GM21528 (cell line): ENCODE measurements around the gene HNRNPU.

Experiments used
- ATAC-seq: cut with Tn5 transposase; IDR thresholded peaks from one replicate; pipeline ENCODE4 v1.9.1; 2021; ENCODE audit warnings: mild to moderate bottlenecking, moderate library complexity; ENCODE audit not compliant: unreplicated experiment, low FRiP score

Gene HNRNPU

DNA sequence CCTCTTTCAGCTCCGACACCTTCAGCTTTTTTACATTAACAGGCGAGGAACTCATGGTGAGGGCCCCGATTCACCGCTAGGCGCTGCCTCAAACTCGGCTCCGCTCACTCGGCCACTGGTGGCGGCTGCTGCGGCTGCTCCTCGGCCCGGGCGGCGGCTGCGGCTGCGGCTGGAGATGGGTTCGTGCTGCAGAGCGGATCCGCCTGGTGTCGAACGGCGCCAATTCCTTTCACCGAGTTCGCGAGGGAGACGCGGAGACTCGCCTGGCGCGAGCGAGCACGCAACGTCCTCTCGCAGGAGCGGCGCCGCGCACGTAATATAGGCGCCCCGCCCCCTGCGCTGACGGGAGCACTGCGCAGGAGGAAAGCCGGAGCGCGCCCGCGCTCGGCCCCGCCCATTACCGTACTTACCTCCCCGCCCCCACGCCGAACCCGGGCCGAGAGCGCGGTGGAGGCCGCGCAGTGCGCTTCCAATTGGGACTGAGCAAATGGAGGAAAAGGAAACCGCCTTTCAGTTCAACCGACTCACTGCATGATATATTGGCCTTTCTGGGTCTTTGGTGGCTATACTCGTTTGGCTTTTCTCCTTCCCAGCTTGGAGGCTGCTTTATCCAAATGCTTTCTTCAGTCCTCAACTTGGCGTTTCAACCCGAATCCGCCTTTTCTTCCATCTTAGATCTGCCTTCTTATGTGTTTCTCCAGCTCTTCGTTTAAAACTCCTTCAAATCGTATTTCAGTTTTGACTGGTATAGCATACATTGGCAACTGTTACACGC is at the start of gene HNRNPU:
Gene HNRNPU, minus strand, starts transcription at position 291 of the 775 bp plus-strand sequence. Its CDS starts 236 bp downstream, at position 55.
- ATAC-seq: peak; percentile 61

DNA sequence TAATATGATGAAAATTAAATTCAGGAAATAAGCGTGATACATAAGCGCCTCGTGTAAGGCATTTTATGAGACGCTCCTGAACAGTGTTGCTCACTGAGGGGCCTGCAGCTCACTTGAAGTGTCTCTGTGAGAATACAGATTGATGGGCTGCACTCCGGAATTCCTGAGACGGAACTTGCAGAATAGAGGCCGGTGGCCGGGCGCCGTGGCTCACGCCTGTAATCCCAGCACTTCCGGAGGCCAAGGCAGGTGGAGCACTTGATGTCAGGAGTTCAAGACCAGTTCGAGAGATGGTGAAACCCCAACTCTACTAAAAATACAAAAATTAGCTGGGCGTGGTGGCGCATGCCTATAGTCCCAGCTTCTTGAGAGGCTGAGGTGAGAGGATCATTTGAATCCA is 49.5 kb upstream of the HNRNPU start:
- no peak for ATAC-seq

DNA sequence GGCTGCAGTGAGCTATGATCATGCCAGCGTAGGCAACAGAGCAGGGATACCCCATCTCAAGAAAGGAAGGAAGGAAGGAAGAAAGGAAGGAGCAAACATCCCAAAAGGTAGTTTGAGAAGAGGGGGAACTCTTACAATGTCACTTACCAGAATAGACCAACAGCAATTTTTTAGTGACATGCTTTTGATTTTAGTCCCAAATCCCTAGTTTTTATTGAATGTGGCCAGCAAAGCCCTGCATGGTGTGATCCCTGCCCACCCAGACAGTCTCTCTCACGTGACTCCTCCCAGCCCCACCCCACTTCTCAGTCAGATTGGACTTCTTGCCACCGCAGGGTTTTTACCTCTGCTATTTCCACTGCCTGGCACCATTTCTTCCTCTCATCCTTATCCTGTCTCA is 39.8 kb upstream of the HNRNPU start:
- no peak for ATAC-seq

DNA sequence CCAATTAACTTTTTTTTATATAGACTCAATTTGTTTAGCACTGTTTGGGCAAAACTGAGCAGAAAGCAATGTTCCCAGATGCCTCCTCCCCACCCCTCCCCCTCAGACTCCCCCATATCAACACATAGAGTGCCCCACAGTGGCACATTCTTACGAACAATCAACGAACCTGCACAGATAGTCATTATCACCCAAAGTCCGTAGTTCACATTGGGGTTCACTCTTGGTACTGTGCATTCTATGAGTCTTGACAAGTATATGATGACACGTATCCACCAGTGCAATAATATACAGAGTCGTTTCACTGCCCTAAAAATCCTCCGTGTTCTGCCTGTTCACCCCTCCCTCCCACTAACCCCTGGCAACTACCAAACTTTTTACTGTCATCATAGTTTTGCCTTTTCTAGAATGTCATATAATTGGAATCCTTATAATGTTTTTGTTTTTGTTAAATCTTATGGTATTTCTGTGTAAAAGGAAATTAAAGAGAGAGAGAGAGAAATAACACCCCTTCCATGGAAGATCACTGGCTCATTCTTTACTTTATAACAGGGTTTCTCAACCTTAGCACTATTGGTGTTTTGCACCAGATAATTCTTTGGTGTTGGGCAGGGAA is 37.2 kb upstream of the HNRNPU start:
- ATAC-seq: no peak

DNA sequence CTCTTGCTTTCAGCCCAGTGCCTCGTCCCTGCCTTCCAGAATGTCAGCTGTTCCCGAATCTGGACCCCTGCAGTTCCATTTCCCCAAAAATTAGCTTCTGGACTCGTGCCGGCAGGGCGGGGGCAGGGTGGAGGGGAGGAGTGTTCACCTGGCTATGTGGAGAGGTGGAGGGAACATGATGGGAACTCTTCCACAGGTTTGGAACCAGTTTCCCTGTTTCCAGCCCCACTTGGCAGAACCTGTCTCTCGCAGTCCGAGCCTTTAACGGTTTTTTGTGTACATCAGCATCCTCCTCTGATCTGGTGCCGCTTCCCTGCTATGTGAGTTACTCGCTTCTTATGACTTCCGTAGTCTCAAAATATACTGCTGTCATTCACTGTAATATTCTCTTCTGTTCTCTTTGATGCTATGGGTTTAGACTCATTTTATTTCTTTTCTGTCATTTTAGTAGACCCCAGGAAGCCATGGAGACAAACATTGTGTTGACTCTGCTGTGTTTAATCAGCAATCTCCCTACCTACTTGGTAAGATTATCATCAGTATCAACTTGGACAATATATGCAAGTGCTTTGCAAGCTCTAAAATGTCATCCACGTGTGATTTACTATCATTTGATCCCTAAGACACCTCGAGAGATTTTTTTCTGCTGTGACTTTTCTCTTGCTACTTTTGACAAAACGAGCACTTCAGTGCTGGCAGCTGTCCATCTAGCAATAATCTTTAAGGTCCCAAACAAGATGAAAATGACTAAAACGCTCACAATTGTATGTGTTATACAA is 33.3 kb upstream of the HNRNPU start:
- no peak for ATAC-seq

DNA sequence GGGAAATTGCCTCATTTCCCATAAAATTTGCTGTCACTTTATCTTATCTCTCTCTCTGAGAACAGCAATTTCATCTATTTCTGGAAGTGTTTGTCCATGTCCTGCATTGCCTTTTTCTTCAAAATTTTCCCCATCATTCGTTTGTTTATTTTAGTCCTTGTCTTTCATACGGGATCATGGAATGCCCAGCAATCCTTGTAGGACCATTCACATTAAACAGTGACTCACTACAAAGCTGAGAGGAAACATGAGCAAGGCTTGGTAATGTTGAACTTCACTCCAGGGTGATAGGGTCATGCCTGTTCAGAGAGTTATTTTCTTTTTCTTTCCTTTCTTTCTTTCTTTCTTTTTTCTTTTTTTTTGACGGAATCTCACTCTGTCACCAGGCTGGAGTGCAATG is 32.2 kb upstream of the HNRNPU start:
- no peak for ATAC-seq

DNA sequence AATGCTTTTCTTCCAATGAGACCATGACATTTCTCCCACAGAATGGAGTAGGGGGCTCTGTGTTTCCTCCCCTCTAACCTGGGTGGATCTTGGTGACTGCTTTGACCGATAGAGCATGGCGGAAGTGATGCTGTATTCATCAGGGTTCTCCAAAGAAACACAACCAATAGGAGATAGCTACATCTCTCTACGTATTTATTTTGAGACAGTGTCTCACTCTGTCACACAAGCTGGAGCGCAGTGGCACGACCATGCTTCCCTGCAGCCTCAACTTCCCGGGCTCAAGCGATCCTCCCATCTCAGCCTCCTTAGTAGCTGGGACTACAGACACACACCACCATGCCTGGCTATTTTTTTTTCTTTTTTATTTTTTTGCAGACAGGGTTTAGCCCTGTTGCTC is 29.5 kb upstream of the HNRNPU start:
- no peak for ATAC-seq

DNA sequence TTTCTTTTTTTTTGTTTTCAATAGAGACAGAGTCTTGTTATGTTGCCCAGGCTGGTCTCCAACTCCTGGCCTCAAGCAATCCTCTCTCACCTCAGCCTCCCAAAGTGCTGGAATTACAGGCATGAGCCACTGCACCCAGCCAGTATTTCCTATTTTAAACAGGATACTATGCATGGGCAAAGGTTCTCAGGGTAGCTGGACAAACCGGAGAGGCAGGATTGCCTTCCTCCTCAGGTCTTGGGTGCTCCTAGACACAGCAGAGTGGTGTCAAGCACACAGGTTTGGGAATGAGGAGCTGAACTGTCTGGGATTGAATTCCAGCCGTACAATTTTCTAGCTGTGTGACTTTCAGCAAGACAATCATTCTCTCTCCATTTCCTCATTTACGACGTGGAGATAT is 22.9 kb upstream of the HNRNPU start:
- ATAC-seq: no peak

DNA sequence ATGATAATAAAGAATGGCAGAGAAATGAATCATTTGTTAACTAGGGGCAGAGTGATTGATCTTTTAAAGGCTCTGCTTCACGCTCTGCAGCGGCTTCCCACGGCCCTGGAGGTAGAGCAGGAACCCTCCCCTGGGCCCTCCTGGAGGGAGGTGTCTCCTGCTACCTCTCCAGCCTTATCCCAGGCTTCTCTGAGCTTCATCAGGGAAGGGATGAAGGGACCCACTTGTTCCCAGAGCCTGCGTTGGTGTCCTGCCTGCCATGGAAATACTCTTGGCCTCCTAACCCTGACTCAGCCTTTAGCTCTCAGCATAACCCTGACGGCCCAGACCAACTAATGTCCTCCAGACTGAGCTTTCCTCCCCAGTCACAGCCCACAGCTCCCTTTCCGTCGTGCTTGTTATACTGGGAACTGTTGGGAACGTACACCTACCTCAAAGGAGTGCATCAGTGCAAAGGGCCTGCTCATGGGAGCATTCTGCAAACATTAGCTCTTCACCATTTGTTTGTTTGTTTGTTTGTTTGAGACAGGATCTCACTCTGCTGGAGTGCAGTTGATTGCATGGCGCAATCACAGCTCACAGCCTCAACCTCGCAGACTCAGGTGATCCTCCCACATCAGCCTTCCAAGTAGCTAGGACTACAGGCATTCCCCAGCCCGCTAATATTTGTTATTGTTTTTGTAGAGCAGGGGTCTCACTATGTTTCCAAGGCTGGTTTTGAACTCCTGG is 17.4 kb upstream of the HNRNPU start:
- no peak for ATAC-seq

DNA sequence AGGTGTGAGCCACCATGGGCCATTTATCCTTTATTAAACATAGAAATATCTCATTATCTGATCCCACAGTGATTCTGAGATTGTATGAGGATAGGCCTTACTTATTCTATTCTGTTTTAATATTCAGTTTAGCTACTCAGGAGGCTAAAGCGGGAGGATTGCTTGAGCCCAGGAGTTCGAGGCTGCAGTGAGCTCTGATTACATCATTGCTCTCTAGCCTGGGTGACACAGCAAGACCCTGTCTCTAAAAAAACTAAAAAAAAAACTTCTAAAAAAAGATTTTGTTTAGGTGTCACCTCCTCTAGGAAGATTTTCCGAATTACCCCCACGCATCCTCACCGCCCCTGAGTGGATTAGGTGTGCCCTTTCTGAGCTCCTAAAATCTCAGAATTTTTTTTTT is 14.3 kb upstream of the HNRNPU start:
- ATAC-seq: no peak

DNA sequence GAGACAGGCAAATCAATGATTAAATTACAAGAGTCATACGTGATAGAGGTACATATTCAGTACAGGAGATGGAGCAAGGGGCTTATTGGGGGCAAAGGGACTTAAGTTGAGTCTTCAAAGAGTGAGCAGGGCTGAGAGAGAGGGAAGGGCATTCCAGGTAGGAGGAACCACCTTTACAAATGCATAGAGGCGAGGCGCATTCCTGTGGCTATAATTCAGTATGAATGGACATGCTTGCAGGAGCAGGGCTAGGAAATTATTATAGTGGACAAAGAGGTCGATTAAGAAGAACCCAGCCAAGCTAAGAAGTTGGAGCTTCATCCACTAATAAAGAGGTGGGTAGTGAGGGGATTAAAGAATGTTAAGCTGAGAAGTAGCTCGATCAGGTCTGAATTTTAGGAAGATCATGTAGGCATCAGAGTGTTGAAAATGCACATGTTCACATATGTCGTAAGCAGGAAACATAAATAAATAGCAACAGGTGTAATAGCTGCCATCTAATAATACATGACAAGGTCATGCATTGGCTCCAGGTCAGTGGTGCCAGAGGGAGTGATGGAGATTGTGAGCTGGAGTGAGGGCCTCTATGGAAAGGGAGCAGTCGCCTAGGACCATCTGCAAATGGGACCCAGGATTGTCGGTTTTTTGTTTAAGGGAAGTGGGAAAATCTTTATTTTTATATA is 12.0 kb upstream of the HNRNPU start:
- no peak for ATAC-seq

DNA sequence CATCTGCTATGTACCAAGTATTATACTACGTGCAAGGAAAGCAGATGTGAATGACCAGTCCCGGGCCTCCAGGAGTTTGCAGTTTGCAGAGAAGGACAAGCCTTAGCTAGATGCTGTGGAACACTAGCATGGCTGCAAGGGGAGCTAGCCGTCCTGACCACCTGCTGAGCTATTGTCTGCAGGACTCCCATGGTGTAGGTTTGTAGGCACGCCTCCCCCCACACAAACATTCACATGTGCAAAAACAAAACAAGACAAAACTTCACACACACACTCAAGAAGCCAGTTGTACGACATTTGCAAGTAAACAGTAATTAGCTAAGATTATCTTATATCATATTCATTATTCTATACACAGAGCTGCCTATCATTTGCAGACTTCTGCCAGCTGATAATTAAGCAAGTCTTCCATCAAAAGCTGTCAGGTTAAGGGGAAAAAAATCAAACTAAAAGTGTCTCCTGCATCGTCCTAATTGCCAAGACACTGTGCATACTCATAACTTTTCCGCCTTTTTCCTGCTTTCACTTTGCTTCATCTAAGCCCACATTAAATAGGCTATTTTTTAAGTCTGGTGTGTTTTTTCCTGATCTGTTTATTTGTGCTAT is 10.7 kb upstream of the HNRNPU start:
- ATAC-seq: no peak

DNA sequence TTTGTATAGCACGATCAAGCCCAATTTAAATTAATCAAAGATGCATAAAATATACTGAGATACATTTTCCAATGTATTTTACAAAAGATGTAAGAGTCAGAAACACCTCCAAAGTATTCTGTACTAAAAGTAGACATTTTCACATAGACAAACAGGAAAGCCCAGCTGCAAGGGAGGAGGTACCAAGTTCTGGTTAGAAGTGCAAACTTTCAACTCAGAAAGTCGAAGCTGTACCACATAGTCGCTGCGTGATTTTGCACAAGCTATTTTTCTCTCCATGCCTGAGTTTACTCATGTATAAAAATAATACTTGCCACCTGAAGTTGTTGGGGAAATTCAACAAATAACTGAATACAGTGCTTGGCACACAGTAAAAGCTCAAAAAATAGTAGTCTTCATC is 5.6 kb upstream of the HNRNPU start:
- no peak for ATAC-seq

DNA sequence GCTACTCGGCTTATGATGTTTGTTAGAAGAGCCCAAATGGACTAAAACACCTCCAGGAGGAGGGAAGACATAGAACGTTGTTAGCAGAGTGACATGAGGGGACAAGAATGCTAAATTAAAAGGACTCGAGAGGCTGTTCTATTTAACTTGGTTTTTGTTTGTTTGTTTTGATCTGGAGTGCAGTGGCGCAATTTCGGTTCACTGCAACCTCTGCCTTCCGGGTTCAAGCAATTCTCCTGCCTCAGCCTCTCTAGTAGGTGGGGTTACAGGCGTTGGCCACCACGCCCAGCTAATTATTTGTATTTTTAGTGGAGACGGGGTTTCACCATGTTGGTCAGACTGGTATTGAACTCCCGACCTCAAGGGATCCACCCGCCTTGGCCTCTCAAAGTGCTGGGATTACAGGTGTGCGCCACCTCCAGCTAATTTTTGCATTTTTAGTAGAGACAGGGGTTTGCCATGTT is 5.1 kb upstream of the HNRNPU start:
- ATAC-seq: no peak

DNA sequence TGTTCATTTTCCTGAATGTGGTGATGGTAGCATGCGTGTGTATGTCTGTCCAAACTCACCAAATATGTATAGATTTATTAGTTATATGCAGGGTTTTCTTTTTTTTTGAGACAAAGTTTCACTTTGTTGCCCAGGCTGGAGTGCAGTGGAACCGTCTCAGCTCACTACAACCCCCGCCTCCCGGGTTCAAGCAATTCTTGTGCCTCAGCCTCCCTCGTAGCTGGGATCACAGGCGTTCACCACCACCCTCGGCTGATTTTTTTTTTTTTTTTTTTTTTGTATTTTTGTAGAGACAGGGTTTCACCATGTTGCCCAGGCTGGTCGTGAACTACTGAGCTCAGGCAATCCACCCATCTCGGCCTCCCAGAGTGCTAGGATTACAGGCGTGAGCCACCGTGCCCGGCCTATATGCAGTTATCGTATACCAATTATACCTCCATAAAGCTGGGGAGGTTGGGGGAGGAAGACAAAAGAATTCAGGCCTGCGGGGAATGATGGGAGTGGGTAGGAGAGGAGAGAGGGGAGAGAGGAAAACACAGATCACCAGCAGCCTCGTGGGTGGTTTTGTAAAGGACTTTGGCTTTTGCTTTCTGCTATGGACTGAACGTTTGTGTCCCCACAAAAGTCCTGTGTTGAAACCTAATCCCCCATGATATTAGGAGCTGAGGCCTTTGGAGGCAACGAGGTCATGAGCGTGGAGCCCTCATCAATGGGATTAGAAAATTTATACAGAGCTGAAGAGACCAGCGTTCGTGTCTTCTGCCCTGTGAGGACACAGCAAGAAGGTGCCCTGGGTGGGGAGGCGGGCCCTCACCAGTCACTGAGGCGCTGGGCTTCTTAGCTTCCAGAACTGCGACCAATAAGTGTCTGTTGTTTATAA is 4.4 kb upstream of the HNRNPU start:
- no peak for ATAC-seq

DNA sequence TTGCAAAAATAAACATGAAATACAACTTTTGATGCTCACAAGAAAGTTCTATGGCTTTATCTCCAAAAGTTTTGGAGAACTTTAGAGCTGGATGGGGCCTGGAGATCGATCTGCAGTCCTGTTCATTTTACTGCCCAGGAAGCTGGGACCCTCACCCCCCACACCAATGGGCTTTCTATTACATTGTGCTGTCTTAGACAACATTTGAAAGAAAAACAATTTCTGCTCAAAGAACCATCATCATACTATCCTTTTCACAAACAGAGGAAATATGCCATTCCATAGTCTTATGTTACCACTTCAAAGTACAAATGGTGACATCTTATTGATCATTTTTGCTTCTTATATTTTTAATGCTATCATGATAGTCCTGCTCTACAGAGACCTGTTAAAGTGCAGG is 2.0 kb upstream of the HNRNPU start:
- ATAC-seq: no peak

DNA sequence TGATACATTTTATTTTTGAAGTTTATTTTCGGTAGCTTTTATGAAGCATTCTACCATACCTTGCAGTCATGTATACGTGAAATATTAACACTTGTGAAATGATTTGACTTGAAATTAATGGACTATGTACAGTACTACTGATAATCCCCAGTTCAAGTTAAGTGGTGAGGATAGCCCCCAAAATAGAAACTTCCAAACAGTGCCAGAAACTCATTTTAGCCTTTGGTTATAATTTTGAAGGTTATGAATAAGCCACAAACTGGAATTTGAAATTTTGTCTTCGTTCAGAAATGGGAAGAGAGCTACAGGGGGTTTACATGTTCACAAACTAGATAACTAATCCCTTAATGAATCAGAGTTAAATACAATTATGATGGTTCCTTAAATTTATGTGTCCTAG is 1.5 kb upstream of the HNRNPU start:
- no peak for ATAC-seq

DNA sequence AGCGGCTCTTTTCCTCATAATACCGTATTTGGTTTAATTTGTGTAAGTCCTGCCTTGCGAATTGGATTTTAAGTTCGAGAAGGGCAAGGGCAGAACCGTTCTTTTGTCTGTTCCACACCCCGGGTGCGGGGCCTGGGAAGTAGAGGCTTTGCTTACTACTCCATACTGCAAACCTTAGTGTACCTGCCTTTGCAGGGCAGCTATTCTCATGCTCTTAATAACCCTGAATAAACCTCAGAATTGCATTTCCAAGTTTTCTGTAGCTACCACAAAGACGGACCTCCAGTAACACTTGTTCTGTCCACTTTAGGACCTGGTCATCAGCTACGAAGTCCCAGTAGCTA is 657 bp upstream of the HNRNPU start:
- peak; percentile 5 for ATAC-seq
